ACC112 (cell line): ENCODE measurements around the gene SERPINA3.
A peak's percentile ranks its signal among the peaks of the same experiment; 100 is the strongest.

ENCODE experiments used
- H2AFZ ChIP-seq: fragments of 200-600 bp; sonication (generic); one replicate; pipeline ENCODE4 v1.6.0; 2017; ENCODE audit warnings: antibody characterized with exemption, low read length; ENCODE audit not compliant: unreplicated experiment
- H3K27ac ChIP-seq: fragments of 200-600 bp; sonication (generic); 2 replicates; pipeline ENCODE4 v1.5.1; 2014; ENCODE audit warnings: low read depth, mild to moderate bottlenecking, antibody characterized with exemption, low read length, moderate library complexity
- H3K27me3 ChIP-seq: fragments of 200-600 bp; sonication (generic); 2 replicates; pipeline ENCODE4 v1.6.1; 2014; ENCODE audit warnings: mild to moderate bottlenecking, antibody characterized with exemption, low read length, moderate library complexity, mixed read lengths; ENCODE audit not compliant: insufficient read depth
- H3K36me3 ChIP-seq: fragments of 200-600 bp; sonication (generic); 2 replicates; pipeline ENCODE4 v1.6.1; 2016; ENCODE audit warnings: mild to moderate bottlenecking, antibody characterized with exemption, low read length, moderate library complexity, mixed read lengths; ENCODE audit not compliant: insufficient read depth
- H3K4me1 ChIP-seq: fragments of 200-600 bp; sonication (generic); one replicate; pipeline ENCODE4 v1.6.1; 2016; ENCODE audit warnings: low read length, mixed read lengths; ENCODE audit not compliant: insufficient read depth, unreplicated experiment, control insufficient read depth
- H3K4me3 ChIP-seq: fragments of 200-600 bp; sonication (generic); 2 replicates; pipeline ENCODE4 v1.5.1; 2014; ENCODE audit warnings: mild to moderate bottlenecking, low read depth, low read length
- H3K79me2 ChIP-seq: fragments of 200-600 bp; sonication (generic); one replicate; pipeline ENCODE4 v1.6.0; 2016; ENCODE audit warnings: low read length; ENCODE audit not compliant: control insufficient read depth, unreplicated experiment, insufficient read depth

The SERPINA3 gene

GRCh38 chr14:94643316-94644101 is 31.3 kb downstream of the SERPINA3 start:
- Histone ChIP-seq H3K27ac (no peak overlapping the region), H3K79me2 (no peaks in the 10 kb centered on the region), H3K36me3 (no peaks in the 10 kb centered on the region), H3K4me3 (no peak overlapping the region), H3K27me3 (no peaks in the 10 kb centered on the region), H2AFZ (no peak overlapping the region), H3K4me1 (peaks cover 17% of the 10 kb centered on the region)

GRCh38 chr14:94644102-94644535 is 31.9 kb downstream of the SERPINA3 start:
- H2AFZ ChIP-seq, result no peak overlapping the region
- no peaks in the 10 kb centered on the region for H3K27me3 ChIP-seq
- no peak overlapping the region for H3K27ac ChIP-seq
- no peak overlapping the region for H3K4me3 ChIP-seq
- H3K79me2 ChIP-seq, result no peaks in the 10 kb centered on the region
- H3K4me1 ChIP-seq, result peaks cover 13% of the 10 kb centered on the region
- no peaks in the 10 kb centered on the region for H3K36me3 ChIP-seq

- Histone ChIP-seq H3K4me1 (peaks cover 13% of the 10 kb centered on the region), H3K4me3 (no peak overlapping the region), H2AFZ (peak overlapping the region; percentile 81), H3K79me2 (no peaks in the 10 kb centered on the region), H3K27ac (peak overlapping the region; percentile 19; the same call in 1 of the 2 replicates), H3K27me3 (no peaks in the 10 kb centered on the region), H3K36me3 (no peaks in the 10 kb centered on the region)
Measured at GRCh38 chr14:94646066-94646465, 33.9 kb downstream of the SERPINA3 start.

- Histone ChIP-seq H3K79me2 (no peaks in the 10 kb centered on the region), H3K27ac (peak overlapping the region; percentile 19; the same call in 1 of the 2 replicates), H3K36me3 (no peaks in the 10 kb centered on the region), H2AFZ (peak overlapping the region; percentile 81), H3K27me3 (no peaks in the 10 kb centered on the region), H3K4me3 (no peak overlapping the region), H3K4me1 (peaks cover 13% of the 10 kb centered on the region)
Measured at GRCh38 chr14:94646481-94646880, 34.3 kb downstream of the SERPINA3 start.

GRCh38 chr14:94648801-94649200 is 36.6 kb downstream of the SERPINA3 start:
- Histone ChIP-seq H3K27me3 (no peaks in the 10 kb centered on the region), H2AFZ (no peak overlapping the region), H3K4me1 (peaks cover 13% of the 10 kb centered on the region), H3K79me2 (no peaks in the 10 kb centered on the region), H3K36me3 (no peaks in the 10 kb centered on the region), H3K4me3 (no peak overlapping the region), H3K27ac (no peak overlapping the region)

GRCh38 chr14:94649543-94650443 is 37.6 kb downstream of the SERPINA3 start:
- Histone ChIP-seq H3K36me3 (no peaks in the 10 kb centered on the region), H3K4me3 (no peak overlapping the region), H3K27ac (no peak overlapping the region), H3K79me2 (no peaks in the 10 kb centered on the region), H2AFZ (no peak overlapping the region), H3K4me1 (peaks cover 13% of the 10 kb centered on the region), H3K27me3 (no peaks in the 10 kb centered on the region)

GRCh38 chr14:94650444-94650775 is 38.2 kb downstream of the SERPINA3 start:
- H3K4me3 ChIP-seq, result no peak overlapping the region

GRCh38 chr14:94650806-94651805 is 38.9 kb downstream of the SERPINA3 start:
- H3K79me2 ChIP-seq, result no peaks in the 10 kb centered on the region
- H3K36me3 ChIP-seq, result no peaks in the 10 kb centered on the region
- no peak overlapping the region for H3K27ac ChIP-seq
- H3K4me3 ChIP-seq, result no peak overlapping the region
- H3K4me1 ChIP-seq, result peaks cover 12% of the 10 kb centered on the region
- H2AFZ ChIP-seq, result no peak overlapping the region
- H3K27me3 ChIP-seq, result no peaks in the 10 kb centered on the region

More at GRCh38 chr14:94650444-94650775, 38.2 kb downstream of the SERPINA3 start:
- no peaks in the 10 kb centered on the region for H3K79me2 ChIP-seq
- no peaks in the 10 kb centered on the region for H3K36me3 ChIP-seq
- H3K27me3 ChIP-seq, result no peaks in the 10 kb centered on the region
- H3K4me1 ChIP-seq, result peaks cover 13% of the 10 kb centered on the region
- H2AFZ ChIP-seq, result no peak overlapping the region
- H3K27ac ChIP-seq, result no peak overlapping the region

GRCh38 chr14:94653321-94653720 is 41.1 kb downstream of the SERPINA3 start:
- no peak overlapping the region for H3K27ac ChIP-seq
- no peak overlapping the region for H2AFZ ChIP-seq
- no peaks in the 10 kb centered on the region for H3K79me2 ChIP-seq
- no peak overlapping the region for H3K4me3 ChIP-seq
- H3K36me3 ChIP-seq, result no peaks in the 10 kb centered on the region
- no peaks in the 10 kb centered on the region for H3K4me1 ChIP-seq
- H3K27me3 ChIP-seq, result no peaks in the 10 kb centered on the region
